HG03175 (cell line): Measurements from ENCODE around the gene USF1.
"Not testable (repeated sequence)": the region's sequence is repeated elsewhere in the genome, so short reads cannot be mapped to it uniquely, and the experiment has no call there.

Experiments
- ATAC-seq: cut with Tn5 transposase; IDR thresholded peaks from one replicate; pipeline ENCODE4 v1.9.1; 2021; ENCODE audit warnings: mild to moderate bottlenecking, moderate library complexity; ENCODE audit not compliant: unreplicated experiment

Gene USF1

DNA sequence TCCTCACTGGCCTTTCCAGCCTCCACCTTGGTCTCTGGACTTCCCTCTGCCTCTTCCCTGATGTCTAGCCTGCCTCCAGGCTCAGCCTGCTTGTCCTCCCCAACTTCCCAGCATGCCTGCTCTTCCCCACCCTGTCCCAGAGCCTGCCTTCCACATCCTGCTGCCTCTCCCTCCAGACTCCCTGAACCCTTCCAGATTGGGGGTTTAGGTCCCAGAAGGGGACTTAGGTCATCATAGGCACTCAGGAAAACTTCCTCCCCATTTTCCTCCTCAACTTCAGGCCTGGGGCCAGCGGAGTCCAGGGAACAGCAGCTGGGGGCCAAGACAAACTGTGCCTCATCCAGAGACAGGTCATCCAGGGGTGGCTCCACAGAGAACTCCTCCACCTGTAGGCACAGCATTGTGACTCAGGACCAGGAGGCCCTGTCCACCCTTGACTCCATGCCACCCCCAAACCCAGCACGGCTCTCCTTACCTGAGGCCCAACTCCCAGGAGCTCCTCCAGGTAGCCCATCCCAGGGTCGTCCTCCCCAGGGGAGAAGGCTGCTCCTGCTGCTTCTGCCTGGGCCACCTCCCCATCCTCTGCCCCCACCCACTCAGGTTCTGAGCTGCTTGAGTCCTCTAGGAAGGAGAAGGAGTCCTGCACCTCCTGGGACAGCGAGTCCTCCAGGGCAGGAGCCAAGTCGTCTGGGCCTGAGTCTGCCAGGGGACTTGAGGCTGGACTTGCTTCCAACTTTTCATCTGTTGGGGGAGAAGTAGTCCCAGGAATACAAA, 3.4 kb upstream of the USF1 start:
- ATAC-seq, result no peak

DNA sequence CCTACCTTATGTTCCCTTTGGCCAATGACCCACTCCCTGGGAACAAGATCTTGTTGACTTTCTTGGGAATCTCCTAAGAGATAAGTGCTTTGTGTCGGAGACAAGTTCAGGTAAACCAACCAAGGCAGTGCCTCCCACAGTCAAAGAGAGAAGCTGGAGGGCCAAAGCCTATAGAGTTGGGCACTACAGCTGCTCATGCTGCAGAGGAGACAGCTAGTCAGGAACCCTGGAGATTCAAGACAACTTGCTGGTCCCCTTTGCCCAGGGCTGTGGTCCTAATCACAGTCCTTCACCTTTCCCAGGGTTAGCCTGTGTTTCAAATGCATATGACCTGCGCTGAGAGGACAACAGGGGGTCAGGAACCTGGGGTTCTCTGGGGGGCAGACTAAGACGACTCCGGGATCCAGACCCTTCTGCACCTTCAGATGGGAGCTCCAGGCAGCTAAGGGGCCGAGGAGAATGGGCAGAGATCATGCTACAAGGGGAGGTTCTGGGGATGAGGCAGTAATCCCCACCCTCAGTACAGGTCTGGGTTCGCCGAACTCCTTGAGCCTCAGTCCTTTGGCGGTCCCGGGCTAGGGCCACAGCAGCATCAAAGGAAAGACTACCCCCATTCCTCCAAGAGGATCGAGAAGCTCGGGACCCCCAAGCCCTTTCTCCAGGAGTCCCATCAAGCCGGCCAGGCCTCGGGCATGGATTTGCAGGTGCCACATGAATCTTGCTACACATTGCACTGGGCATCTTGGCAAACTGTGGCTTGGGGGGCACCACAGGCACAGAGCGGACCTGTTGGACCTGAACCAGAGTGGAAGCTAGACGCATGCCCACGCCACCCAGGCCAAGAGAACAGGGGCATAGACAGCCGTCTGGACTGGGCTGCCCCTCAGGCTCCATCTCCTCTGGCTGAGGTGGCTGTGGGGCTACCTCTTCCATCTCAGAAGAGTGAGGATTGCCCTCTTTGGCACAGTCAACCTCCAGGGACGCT, 2.0 kb upstream of the USF1 start:
- no peak for ATAC-seq

DNA sequence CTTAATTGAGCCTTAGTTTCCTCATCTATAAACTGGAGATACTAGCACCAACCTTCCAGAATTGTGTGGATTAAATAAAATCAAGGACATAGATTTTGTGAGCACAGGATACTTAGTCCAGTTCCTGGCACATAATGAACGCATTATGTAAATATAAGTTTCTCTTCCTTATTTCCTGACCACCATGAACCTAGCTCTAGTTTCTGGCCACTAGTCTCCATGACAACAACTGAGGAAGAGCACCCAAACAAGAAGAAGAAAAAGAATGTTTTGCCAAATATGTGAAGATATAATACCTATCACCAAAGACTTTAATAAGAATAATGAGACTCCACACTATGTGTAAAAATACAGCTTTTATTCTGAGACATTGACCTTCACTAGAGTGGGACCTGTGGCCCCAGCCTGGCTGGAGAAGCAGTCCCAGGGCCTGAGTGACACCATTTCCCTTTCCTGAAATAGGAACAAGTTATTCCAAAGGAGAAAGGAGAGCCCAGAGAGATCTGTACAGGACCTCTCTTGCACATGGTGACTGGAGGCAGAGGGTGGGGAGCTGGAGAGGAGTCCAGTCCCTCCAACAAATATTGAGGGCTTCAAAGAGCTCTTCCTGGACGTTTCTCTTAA, 940 bp upstream of the USF1 start:
- peak; percentile 50 for ATAC-seq

DNA sequence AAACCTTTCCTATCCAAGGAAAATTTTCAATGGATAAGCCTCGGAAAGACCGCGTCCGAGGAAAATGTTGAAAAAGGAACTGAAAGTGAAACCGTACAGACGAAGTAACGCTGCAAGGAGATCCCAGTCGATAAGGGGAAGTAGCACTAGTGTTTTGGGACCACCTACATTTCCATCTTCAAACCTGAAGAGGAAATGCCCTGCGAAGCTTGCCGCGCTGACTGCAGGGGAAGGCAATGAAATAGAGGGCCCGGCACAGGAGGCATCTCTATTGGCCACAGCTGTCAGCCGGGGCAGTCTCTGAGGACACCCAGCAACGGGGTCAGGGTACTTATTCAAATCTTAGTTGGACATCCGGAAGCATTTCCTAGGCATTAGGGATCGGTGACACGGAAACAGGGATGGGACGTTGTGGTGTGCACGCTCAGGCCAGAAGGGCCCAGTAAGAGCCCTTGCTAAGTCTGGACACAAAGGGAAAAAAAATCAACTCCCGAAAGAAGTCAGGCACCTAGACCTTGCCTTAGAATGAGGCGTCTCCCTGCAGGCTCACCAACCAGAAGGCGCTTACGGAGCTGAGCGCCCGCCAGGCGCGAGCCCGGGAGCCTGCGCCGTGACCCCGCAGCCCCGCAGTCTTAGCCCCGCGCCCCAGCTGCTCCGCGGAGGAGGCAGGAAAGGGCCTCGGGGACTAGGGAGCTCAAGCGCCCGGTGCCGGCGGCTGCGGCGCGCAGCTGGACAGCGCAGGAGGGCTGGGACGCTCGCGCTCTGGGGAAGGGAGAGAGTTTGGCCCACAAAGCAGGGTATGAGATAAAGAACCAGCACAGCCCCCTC, 655 bp downstream of the USF1 start:
- peak; percentile 56 for ATAC-seq

DNA sequence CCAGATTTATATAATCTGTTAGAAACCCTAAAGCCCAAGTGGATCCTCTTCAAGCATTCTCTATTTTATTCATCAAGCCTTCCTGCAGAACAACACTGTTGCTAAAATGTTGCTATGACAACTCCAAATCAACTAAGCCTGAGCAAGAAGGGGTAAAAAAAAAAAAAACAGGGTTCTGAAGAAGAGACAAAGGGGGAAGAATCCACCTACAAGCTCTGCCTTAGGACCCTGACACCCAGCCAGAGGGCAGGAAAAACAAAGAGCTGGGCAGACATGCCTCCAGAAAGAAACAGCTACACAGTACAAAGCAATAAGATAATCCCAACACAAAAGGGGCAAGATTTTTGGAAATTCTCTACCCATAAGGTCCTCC, 1.3 kb downstream of the USF1 start:
- no peak for ATAC-seq

DNA sequence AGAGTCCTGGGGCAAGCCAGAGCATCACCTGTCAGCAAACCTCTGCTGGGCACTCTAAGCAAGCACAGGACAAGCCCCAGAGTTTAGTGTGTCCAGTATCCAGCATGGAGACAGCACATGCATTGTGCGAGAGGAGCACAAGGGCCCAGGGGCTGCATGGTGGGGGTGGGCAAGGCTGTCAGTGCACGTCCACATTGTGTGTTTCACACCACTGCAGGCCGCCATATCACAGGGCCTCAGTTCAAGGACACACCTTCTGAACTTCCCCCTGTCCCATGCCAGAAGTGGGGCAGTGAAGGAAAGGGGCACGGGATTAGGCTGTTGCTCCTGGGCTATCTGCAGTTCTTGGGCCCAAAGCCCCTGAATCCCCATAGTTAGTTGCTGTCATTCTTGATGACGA, 6.2 kb downstream of the USF1 start:
- ATAC-seq, result no peak

DNA sequence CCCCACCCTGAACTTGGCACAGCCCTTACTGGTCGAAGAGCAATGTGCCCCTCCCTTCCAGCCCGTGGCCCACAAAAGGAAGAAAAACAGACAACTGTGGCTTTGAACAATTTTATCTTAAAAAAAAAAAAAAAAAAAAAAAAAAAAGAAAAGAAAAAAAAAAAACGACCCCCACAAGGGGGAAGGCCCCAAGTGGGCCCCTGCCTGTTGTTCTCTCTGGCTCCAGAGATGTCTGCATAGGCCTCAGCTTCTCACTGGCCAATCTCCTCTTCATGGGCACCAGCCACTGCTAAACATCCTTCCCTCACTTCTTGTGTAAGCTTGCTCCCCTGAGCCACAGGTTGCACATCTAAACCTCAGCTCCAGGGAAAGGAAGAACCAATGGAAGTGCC, 6.6 kb downstream of the USF1 start:
- no peak for ATAC-seq

DNA sequence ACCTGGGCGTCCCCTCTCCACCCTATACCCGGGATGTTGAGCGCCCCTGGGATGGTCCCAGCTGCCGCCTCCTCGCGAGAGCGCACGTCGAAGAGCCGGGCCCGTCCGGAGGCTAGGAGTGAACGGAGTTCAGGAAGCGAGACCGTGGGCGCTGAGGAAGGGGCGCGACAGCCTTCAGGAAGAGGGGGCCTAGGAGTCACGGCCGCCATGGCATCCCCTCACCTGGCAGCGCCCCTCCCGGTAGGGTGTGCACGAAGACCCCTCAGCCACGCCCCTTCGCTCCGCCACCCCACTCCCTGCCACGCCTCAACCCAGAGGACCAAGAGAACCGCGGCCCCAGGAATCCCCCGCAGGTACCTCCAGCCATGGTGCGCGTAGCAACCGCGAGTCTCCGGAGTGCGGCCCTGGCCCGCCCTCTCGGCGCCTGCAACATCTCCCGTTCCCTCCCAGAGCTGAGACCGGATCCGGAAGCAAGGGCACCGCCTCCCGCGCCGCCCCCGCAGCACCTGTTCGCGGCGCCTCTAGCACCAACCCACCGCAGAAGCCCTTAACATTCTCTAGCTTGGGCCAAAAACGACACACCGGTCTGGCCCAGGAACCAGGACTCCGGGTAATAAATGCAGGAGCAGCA, 7.1 kb downstream of the USF1 start, which contains the start of gene TSTD1:
Gene TSTD1 (minus strand): TSS at position 442 of the 631 bp plus-strand sequence. CDS start 75 bp downstream, at position 367.
- ATAC-seq, result peak; percentile 88

DNA sequence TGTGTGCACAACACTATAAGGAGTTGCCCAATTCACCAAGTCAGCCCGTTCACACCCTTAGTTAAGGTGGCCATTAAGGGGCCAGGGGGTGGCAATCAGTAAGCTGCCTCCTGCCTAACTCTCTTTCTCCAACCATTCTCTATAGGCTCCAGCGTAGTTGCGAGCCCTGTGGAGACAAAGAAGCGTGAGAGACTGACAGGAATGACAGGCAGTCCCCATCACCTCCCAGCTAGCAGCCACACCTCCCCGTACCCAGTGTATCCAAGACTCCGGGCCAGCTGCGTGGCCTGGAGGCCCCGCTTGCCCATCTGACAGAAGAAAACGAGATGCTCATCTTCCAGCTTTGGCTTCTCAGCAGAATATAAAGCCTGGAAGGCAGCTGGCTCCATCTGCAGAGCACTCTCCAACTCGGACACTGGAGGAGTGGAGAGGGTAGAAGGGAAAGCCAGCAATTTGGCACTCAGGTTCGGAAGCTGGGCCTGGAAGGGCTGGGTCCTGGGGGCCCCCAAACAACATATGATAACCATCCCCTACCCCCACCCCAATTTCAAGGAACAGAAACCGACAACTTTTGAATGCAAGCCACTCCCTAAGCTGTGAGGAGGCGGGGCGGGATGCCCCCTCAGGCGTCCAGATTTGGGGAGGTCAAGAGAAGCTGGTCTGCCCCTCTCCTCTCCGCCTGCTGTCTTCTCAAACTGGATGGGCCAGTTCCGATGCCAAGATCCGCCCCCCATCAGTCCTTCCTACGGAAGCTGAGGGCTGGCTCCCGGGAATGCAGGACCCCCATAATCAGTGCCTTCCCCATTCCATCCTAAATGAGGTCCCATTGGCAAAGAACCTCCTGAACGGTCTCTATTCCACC, 7.9 kb downstream of the USF1 start:
- ATAC-seq, result no peak

DNA sequence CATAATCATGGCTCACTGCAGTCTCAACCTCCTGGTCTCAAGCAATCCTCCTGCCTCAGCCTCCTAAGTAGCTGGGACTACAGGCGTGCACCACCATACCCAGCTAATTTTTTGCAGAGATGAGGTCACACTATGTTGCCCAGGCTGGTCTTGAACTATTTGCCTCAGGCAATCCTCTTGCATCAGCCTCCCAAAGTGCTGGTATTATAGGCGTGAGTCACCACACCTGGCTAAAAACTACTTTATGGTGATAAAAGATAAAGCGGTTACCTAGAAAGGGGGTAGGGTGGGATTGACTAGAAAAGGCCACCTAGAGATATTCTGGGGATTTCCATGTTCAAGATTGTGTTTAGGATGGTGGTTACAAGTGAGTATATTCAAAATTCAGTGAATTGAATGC, 12.0 kb downstream of the USF1 start:
- no peak for ATAC-seq

DNA sequence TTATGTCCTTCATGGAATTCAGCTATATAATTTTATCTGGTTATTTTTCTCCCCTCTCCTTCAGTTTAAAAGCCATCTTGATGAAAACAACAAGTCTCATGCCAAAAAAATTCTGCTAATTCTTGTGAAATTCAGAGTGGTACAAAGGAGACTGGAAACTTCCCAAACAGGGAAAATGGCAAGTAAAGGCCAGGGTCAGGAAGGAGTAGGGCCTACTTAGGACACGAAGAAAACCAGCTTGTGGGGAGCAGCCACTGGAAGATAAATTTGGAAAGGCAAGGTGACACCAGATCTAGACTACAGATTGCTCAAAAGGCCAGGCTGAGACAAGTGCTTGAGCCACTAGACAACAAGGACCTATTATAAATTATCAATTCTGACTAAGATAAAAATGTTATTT, 13.4 kb downstream of the USF1 start:
- ATAC-seq, result no peak

DNA sequence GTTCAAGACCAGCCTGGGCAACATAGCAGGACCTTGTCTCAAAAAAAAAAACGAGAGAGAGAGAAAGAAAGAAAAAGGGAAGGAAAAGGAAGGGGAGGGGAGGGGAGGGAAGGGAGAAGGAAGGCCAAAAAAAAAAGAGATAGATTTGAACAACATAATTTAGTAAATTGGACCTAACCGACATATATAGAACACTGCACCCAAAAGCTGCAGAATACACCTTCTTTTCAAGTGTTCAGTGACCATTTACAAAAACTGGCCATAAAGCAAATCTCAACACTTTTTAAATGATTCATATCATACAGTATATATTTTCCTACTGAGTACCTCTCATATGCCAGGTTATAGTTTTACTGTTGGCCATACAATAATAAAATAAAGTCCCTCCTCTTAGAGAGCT, 13.9 kb downstream of the USF1 start:
- no peak for ATAC-seq

DNA sequence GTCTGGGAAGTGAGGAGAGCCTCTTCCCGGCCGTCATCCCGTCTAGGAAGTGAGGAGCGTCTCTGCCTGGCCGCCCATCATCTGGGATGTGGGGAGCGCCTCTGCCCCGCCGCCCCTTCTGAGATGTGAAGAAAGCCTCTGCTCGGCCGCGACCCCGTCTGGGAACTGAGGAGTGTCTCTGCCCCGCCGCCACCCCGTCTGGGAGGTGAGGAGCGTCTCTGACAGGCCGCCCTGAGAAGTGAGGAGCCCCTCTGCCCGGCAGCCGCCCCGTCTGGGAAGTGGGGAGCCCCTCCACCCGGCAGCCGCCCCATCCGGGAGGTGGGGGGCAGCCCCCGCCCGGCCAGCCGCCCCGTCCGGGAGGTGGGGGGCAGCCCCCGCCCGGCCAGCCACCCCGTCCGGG, 16.3 kb downstream of the USF1 start:
- ATAC-seq, result not testable (repeated sequence)

DNA sequence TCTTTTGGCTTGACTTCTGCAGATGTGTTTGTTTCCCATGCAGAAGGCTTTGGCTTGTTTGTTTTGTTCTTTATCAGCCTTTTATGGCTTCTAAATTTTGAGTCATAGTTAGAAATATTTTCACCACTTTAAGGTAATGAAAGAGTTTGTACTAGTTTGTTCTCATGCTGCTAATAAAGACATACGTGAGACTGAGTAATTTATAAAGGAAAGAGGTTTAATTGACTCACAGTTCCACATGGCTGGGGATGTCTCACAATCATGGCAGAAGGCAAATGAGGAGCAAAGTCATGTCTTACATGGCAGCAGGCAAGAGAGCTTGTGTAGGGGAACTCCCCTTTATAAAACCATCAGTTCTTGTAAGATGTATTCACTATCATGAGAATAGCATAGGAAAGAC, 18.8 kb downstream of the USF1 start:
- not testable (repeated sequence) for ATAC-seq

DNA sequence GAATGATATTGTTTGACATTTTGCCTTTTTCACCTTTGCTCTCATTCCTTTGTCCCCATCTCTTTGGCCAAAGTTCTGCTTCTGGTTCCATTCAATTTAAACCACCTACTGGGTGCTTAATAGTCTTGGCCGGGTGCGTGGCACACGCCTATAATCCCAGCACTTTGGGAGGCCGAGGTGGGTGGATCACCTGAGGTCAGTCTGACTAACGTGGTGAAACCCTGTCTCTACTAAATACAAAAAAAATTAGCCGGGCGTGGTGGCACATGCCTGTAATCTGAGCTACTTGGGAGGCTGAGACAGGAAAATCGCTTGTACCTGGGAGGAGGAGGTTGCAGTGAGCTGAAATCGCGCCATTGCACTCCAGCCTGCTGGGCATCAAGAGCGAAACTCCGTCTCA, 23.3 kb downstream of the USF1 start:
- ATAC-seq, result not testable (repeated sequence)

DNA sequence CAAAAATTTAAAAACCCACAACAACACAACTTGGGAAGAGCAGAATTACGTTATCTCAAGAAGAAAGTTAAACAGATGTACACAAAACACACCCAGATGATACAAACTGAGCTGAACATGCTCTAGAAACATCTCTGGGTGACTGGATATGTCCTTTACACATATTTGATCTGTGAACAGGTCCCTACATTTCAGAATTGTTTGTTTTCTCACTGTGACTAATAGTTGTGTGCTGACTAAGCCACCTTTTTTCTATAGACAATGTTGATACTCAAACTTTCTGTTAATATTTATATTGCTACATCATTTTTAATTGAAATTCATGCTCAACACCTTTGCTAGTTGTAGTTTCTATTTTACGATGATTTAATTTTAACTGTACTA, 23.8 kb downstream of the USF1 start:
- ATAC-seq, result no peak

DNA sequence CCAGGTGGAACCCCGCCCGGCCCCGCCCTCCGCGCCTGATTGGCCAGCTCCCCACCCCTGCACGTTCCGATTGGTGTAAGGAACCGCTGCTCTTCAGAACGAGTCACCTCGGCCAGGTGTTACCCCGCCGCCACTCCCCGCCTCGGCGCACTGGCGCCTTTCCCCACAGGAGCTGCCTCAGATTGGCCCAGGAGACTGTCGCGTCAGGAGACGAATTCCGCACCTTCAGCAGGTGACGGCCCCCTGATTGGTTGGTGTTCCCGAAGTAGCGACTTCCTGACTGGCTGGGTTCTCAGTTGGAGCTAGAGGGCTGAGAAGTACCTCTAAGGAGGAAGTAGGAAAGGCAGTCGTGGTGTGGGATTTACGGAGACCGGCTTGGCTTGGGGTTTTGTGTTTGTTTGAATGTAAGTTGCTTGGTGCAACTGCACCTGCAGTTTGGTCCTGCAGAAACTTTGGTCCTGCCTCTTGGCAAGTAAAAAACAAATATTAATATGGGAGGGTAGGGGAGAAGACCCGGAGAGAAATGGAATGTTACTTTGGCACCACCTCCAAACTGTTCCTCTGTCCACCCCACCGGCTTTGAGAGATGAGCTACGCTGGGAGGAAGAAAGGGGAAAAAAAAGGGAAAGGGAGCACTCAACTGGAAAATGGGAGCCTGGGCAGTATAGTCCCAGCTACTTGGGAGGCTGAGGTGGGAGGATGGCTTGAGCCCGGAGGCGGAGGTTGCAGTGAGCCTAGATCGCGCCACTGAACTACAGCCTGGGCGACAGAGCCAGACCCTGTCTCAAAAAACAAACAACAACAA, 24.4 kb downstream of the USF1 start:
- ATAC-seq, result peak; percentile 87

DNA sequence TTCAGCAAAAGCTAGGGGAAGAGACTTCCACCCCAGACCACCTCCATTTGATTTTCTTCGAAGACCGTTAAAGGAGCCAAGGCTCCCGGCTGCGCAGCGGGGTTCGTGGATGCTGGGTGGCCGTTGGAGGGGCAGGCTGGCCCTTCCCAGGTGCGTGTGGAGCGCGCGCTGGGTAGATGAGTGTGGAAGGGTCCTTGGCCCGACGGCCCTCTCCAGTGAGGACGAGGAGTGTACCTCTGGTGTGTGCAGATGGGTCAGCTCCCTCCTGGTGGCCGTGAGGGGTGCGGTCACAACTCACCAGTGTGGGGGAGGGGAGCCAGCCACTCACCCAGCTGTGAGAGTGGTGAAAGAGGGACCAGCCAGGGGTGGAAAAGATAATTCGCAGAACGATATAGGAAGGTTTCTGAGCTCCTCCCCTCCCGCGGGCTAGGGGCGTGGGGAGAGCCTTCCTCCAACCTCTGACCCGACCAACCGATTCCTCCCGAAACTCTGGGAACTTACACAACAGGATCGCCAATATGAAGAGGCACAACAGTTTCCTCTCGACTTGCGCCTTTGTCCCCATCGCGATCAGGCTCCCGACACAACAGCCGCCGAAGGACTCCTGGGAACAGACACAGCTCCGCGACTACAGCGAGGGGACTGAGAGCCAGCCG, 25.1 kb downstream of the USF1 start, which contains the start of gene F11R:
Gene F11R (minus strand): TSS at position 644 of the 656 bp plus-strand sequence. CDS start 79 bp downstream, at position 565.
- ATAC-seq, result peak; percentile 49
